SU-DHL-6 (cell line): ENCODE data around the gene CETN3.

Experiments used
- CTCF ChIP-seq: fragments of 200-600 bp; sonication (generic); IDR thresholded peaks from one replicate; pipeline ENCODE4 v1.5.1; 2017; ENCODE audit warnings: antibody characterized with exemption, mild to moderate bottlenecking, low read length, moderate library complexity; ENCODE audit not compliant: insufficient read depth, poor library complexity, severe bottlenecking
- EZH2phosphoT487 ChIP-seq: fragments of 200-600 bp; sonication (generic), shearing (Covaris generic); conservative IDR thresholded peaks from 2 replicates; pipeline ENCODE4 v1.6.1; 2018; ENCODE audit warnings: mild to moderate bottlenecking, antibody characterized with exemption, low read length, moderate library complexity, mixed read lengths

GRCh38 chr5:90379652-90380051 lies 29.9 kb downstream of the CETN3 start:
- no peak for TF ChIP-seq CTCF
- TF ChIP-seq EZH2phosphoT487, result no peak
